Measurements from ENCODE around the gene PCYT2.

Gene PCYT2

GRCh38 chr17:81909966-81910839 is 996 bp downstream of the PCYT2 start:
- no peak for DNase-seq (ENCODE audit: low read depth)
- peak overlapping the region; percentile 82 for H3K4me3 ChIP-seq (ENCODE audit: low read depth, low read length)
- TF ChIP-seq CTCF (IDR thresholded peaks at IDR 0.05; ENCODE audit: insufficient read depth, low read depth, low read length, missing control alignments) = no peak

GRCh38 chr17:81909231-81909630 is 2.0 kb downstream of the PCYT2 start:
- no peak for DNase-seq (ENCODE audit: low read depth)
- no peak for TF ChIP-seq CTCF (IDR thresholded peaks at IDR 0.05; ENCODE audit: insufficient read depth, low read depth, low read length, missing control alignments)
- no peak overlapping the region for H3K4me3 ChIP-seq (ENCODE audit: low read depth, low read length)

- TF ChIP-seq CTCF (IDR thresholded peaks at IDR 0.05; ENCODE audit: insufficient read depth, low read depth, low read length, missing control alignments) = no peak
- DNase-seq (ENCODE audit: low read depth) = no peak
- H3K4me3 ChIP-seq (ENCODE audit: low read depth, low read length) = no peak overlapping the region
These were observed 2.4 kb downstream of the PCYT2 start for GRCh38 chr17:81908793-81909192.

- no peak for DNase-seq (ENCODE audit: low read depth)
- no peak overlapping the region for H3K4me3 ChIP-seq (ENCODE audit: low read depth, low read length)
- no peak for TF ChIP-seq CTCF (IDR thresholded peaks at IDR 0.05; ENCODE audit: insufficient read depth, low read depth, low read length, missing control alignments)
These were observed 3.7 kb downstream of the PCYT2 start for GRCh38 chr17:81907219-81908145.

GRCh38 chr17:81906476-81907218 is 4.6 kb downstream of the PCYT2 start:
- no peak for DNase-seq (ENCODE audit: low read depth)
- no peak for TF ChIP-seq CTCF (IDR thresholded peaks at IDR 0.05; ENCODE audit: insufficient read depth, low read depth, low read length, missing control alignments)
- H3K4me3 ChIP-seq (ENCODE audit: low read depth, low read length) = no peak overlapping the region

- no peak for TF ChIP-seq CTCF (IDR thresholded peaks at IDR 0.05; ENCODE audit: insufficient read depth, low read depth, low read length, missing control alignments)
- no peak overlapping the region for H3K4me3 ChIP-seq (ENCODE audit: low read depth, low read length)
- no peak for DNase-seq (ENCODE audit: low read depth)
These were observed 5.2 kb downstream of the PCYT2 start for GRCh38 chr17:81905993-81906392.

Data from GM12865 (cell line).